Esophagus squamous epithelium (tissue), 5 donors: Measurements from ENCODE around the gene IYD. TPM values are rescaled to one million over a fixed set of nuclear protein-coding genes. Genes with fewer than 3 reads are reported as not detected.
"Not testable (repeated sequence)": the region's sequence is repeated elsewhere in the genome, so short reads cannot be mapped to it uniquely, and the experiment has no call there.

Experiments used
- DNase-seq: peaks from one replicate; lab custom pipeline; 2025; lab: John Stamatoyannopoulos, UW
- H3K27ac ChIP-seq, 4 donors: fragments of 200-600 bp; sonication (generic); one replicate each; pipeline ENCODE4 v1.5.1; 2016 to 2019; ENCODE audit warnings: mild to moderate bottlenecking in 1 of 4
- H3K27me3 ChIP-seq, 4 donors: fragments of 200-600 bp; sonication (generic); 1 replicate in 3 of 4; 2 replicates in 1 of 4; pipeline versions ENCODE4 v1.5.1 to v1.6.0; 2017 to 2021; ENCODE audit warnings: antibody characterized with exemption in 1 of 4
- H3K36me3 ChIP-seq, 3 donors: fragments of 200-600 bp; sonication (generic); one replicate each; pipeline ENCODE4 v1.5.1; 2016 to 2019
- H3K4me1 ChIP-seq, 3 donors: fragments of 200-600 bp; sonication (generic); one replicate each; pipeline ENCODE4 v1.5.1; 2017 to 2019
- H3K4me3 ChIP-seq, 4 donors: fragments of 200-600 bp; sonication (generic); 1 replicate in 3 of 4; 2 replicates in 1 of 4; pipeline ENCODE4 v1.5.1; 2016 to 2019; ENCODE audit warnings: mild to moderate bottlenecking in 2 of 4, moderate library complexity in 1 of 4
- H3K9me3 ChIP-seq, 3 donors: fragments of 200-600 bp; sonication (generic); one replicate each; pipeline ENCODE4 v1.5.1; 2016 to 2019
- CTCF ChIP-seq, 6 experiments: fragments of 450-650 bp in 4 of 6; fragments of 200-600 bp in 2 of 6; sonication (generic) in 2 of 6; IDR thresholded peaks; one replicate each; pipeline ENCODE4 v1.5.1; 2016 to 2019; ENCODE audit warnings: antibody characterized with exemption in 6 of 6, mild to moderate bottlenecking in 4 of 6, moderate library complexity in 4 of 6
- POLR2A ChIP-seq, 4 donors: fragments of 450-650 bp; IDR thresholded peaks; one replicate each; pipeline ENCODE4 v1.6.1; 2017; ENCODE audit warnings: antibody characterized with exemption in 4 of 4, mild to moderate bottlenecking in 4 of 4, moderate library complexity in 3 of 4
- WGBS, 2 donors: methylation state at CpG; one replicate each; pipeline ENCODE4 v1.1.5; 2018; 5-methylcytosine and 5-hydroxymethylcytosine counted together
- intact Hi-C: fragments of 100-400 bp; cut with DNase I; formaldehyde crosslinking; loops from one replicate; pipeline ENCODE4 v1.15.0; 2022
- total RNA-seq, 4 donors: library from RNA; depleted of rRNA; stranded (reverse); fragments of >200 nt; gene quantifications; one replicate each; pipeline ENCODE4 v1.1.0, GENCODE V29; 2016
- donor health status: DM: yes; HTN: yes; CAD: no.

Gene IYD
- total RNA-seq, 4 donors from 2014 or later, result not detected

- Histone ChIP-seq H3K9me3 (no peaks in the 10 kb centered on the region), H3K4me3 (no peak overlapping the region), H3K27ac (no peak overlapping the region), H3K27me3 (no peaks in the 10 kb centered on the region), H3K36me3 (no peaks in the 10 kb centered on the region), H3K4me1 (no peaks in the 10 kb centered on the region)
- 58 to 60% methylated on average over 6 of the region's 6 CpGs for WGBS, 2 donors
- intact Hi-C loops, result no loop called here
- TF ChIP-seq CTCF (IDR thresholded peaks at IDR 0.05) (no peak), POLR2A (IDR thresholded peaks at IDR 0.05) (no peak)
- no peak for DNase-seq
These were observed 75.5 kb downstream of the IYD start for GRCh38 chr6:150444308-150444707.

- no peak overlapping the region for H3K4me3 ChIP-seq
- no peaks in the 10 kb centered on the region for H3K9me3 ChIP-seq
- no peak for DNase-seq
- no peaks in the 10 kb centered on the region for H3K4me1 ChIP-seq
- intact Hi-C loops, result no loop called here
- WGBS, 2 donors, result 88 to 90% methylated on average over 2 of the region's 2 CpGs
- TF ChIP-seq POLR2A (IDR thresholded peaks at IDR 0.05), result no peak
- TF ChIP-seq CTCF (IDR thresholded peaks at IDR 0.05), result no peak
- H3K27ac ChIP-seq, result no peak overlapping the region
- H3K36me3 ChIP-seq, result no peaks in the 10 kb centered on the region
- H3K27me3 ChIP-seq, result no peaks in the 10 kb centered on the region
These were observed 76.7 kb downstream of the IYD start for GRCh38 chr6:150445486-150445885.

- H3K4me1 ChIP-seq, result no peaks in the 10 kb centered on the region
- no peak overlapping the region for H3K27ac ChIP-seq
- no peaks in the 10 kb centered on the region for H3K27me3 ChIP-seq
- H3K9me3 ChIP-seq, result no peaks in the 10 kb centered on the region
- DNase-seq, result no peak
- no peak for TF ChIP-seq CTCF (IDR thresholded peaks at IDR 0.05)
- TF ChIP-seq POLR2A (IDR thresholded peaks at IDR 0.05), result no peak
- H3K36me3 ChIP-seq, result no peaks in the 10 kb centered on the region
- intact Hi-C loops, result no loop called here
- H3K4me3 ChIP-seq, result no peak overlapping the region
- WGBS, 2 donors, result 12 to 35% methylated on average over 1 of the region's 1 CpG
These were observed 79.4 kb downstream of the IYD start for GRCh38 chr6:150448221-150448620.

- 64 to 98% methylated on average over 5 of the region's 5 CpGs for WGBS, 2 donors
- not testable (repeated sequence) for H3K9me3 ChIP-seq, DNase-seq
These were observed 80.2 kb downstream of the IYD start for GRCh38 chr6:150449055-150449454.

GRCh38 chr6:150450918-150451317 lies 82.1 kb downstream of the IYD start:
- Histone ChIP-seq H3K4me1 (no peaks in the 10 kb centered on the region), H3K27ac (no peak overlapping the region), H3K36me3 (no peaks in the 10 kb centered on the region), H3K9me3 (no peaks in the 10 kb centered on the region), H3K27me3 (no peaks in the 10 kb centered on the region), H3K4me3 (no peak overlapping the region)
- TF ChIP-seq POLR2A (IDR thresholded peaks at IDR 0.05), result no peak
- intact Hi-C loops, result no loop called here
- 79 to 98% methylated on average over 3 of the region's 3 CpGs for WGBS, 2 donors
- DNase-seq, result no peak

More at GRCh38 chr6:150449055-150449454, 80.2 kb downstream of the IYD start:
- H3K4me1 ChIP-seq, H3K27me3 ChIP-seq, H3K36me3 ChIP-seq, intact Hi-C loops, H3K4me3 ChIP-seq, H3K27ac ChIP-seq: not testable (repeated sequence)

- Histone ChIP-seq H3K36me3 (no peaks in the 10 kb centered on the region), H3K4me1 (no peaks in the 10 kb centered on the region), H3K27me3 (no peaks in the 10 kb centered on the region), H3K4me3 (no peak overlapping the region), H3K27ac (peak overlapping the region in 3 of 4 donors; percentile 2 to 51 (median 49)), H3K9me3 (no peaks in the 10 kb centered on the region)
- 88 to 90% methylated on average over 13 of the region's 13 CpGs for WGBS, 2 donors
- TF ChIP-seq POLR2A (IDR thresholded peaks at IDR 0.05), result no peak
- intact Hi-C loops, result no loop called here
- no peak for DNase-seq
These were observed 83.1 kb downstream of the IYD start for GRCh38 chr6:150451807-150452427.
